ENCODE measurements around the gene CFAP157.

CFAP157 gene

GRCh38 chr9:127762111-127762676 lies 55.4 kb downstream of the CFAP157 start:
- no peak for DNase-seq (ENCODE audit: low spot score)

- no peak for DNase-seq (ENCODE audit: low spot score)
Observed at GRCh38 chr9:127763918-127764384, 57.2 kb downstream of the CFAP157 start.

GRCh38 chr9:127765418-127765817 lies 58.6 kb downstream of the CFAP157 start:
- DNase-seq (ENCODE audit: low spot score), result no peak
